ENCODE data around the gene DMC1. TPM values are rescaled to one million over a fixed set of nuclear protein-coding genes. Genes with fewer than 3 reads are reported as not detected.
A peak's percentile ranks its signal among the peaks of the same experiment; 100 is the strongest.

The DMC1 gene
- total and polyA plus RNA-seq, 2 of the 13 experiments (the other 11 are each of a cell fraction or from before 2014, with no cell fraction given): 0.82 TPM; not detected in 1

DNA sequence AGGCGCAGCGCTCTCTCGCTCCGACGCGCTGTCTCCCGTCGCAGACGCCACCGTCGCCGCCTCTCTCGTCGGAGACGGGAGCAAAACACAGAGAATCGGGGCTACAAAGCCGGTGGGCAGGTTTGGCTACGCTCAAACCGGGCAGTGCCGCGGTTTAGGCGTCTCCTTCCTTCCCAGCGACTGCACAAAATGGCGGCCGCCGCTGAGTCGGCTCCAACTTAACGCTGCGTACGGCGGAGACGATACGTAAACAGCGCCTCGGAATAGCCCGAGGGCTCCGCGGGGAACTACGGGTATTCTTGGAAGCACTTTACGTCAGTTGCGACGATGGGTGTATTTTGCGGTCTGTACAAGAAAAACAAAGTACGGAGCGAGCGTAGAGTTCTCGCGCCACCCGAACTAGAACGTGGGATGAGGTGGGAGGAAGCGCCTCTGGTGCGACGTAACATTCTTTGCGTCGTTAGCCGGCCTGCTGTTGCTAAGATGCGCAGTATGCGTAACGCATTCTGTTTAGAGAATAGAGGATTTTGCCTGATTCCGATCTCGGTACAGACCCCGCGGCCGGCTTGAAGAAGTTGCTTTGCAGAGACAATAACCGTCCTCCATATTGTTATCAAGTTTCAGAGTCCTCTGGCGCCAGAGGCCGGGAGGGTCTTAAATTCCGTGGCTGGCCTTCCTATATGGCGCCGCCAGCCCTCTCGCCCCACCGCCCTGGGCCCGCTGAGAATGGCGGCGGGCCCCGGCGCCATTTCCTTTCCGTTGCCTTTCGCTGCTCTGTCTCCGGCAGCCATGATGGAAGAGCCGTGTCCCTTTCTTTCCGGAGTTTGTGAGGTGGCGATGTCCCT lies 63.6 kb downstream of the DMC1 start, which contains the start of gene DDX17 (continued):
- TF ChIP-seq, protein P1, sequence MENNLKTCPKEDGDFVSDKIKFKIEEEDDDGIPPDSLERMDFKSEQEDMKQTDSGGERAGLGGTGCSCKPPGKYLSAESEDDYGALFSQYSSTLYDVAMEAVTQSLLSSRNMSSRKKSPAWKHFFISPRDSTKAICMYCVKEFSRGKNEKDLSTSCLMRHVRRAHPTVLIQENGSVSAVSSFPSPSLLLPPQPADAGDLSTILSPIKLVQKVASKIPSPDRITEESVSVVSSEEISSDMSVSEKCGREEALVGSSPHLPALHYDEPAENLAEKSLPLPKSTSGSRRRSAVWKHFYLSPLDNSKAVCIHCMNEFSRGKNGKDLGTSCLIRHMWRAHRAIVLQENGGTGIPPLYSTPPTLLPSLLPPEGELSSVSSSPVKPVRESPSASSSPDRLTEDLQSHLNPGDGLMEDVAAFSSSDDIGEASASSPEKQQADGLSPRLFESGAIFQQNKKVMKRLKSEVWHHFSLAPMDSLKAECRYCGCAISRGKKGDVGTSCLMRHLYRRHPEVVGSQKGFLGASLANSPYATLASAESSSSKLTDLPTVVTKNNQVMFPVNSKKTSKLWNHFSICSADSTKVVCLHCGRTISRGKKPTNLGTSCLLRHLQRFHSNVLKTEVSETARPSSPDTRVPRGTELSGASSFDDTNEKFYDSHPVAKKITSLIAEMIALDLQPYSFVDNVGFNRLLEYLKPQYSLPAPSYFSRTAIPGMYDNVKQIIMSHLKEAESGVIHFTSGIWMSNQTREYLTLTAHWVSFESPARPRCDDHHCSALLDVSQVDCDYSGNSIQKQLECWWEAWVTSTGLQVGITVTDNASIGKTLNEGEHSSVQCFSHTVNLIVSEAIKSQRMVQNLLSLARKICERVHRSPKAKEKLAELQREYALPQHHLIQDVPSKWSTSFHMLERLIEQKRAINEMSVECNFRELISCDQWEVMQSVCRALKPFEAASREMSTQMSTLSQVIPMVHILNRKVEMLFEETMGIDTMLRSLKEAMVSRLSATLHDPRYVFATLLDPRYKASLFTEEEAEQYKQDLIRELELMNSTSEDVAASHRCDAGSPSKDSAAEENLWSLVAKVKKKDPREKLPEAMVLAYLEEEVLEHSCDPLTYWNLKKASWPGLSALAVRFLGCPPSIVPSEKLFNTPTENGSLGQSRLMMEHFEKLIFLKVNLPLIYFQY (CRISPR knock-in tag; IDR thresholded peaks at IDR 0.05; ENCODE audit: borderline replicate concordance): no peak
- TF ChIP-seq EED (CRISPR knock-in tag; IDR thresholded peaks at IDR 0.05) (no peak), ZNF496 (CRISPR knock-in tag; IDR thresholded peaks at IDR 0.05; ENCODE audit: insufficient replicate concordance) (no peak), ZNF780A (CRISPR knock-in tag; IDR thresholded peaks at IDR 0.05) (no peak), ZNF816 (CRISPR knock-in tag; IDR thresholded peaks at IDR 0.05; ENCODE audit: borderline replicate concordance) (no peak), TAF1 (CRISPR knock-in tag; IDR thresholded peaks at IDR 0.05) (peak; percentile 91), ZNF747 (CRISPR knock-in tag; IDR thresholded peaks at IDR 0.05; ENCODE audit: borderline replicate concordance) (no peak), ZSCAN30 (CRISPR knock-in tag; IDR thresholded peaks at IDR 0.05) (no peak), FOSL1 (CRISPR knock-in tag; IDR thresholded peaks at IDR 0.05; ENCODE audit: borderline replicate concordance) (no peak), ZNF781 (CRISPR knock-in tag; IDR thresholded peaks at IDR 0.05; ENCODE audit: borderline replicate concordance, not compliant biosample characterization) (no peak), POLR2G (IDR thresholded peaks at IDR 0.05; ENCODE audit: low read depth, low read length) (peak; percentile 95), KAT8 (CRISPR knock-in tag; IDR thresholded peaks at IDR 0.05) (peak; percentile 87), POLR2AphosphoS5 (IDR thresholded peaks at IDR 0.05; ENCODE audit: low read depth, low read length) (peak; percentile 88), ZNF678 (CRISPR knock-in tag; IDR thresholded peaks at IDR 0.05) (no peak), ATM (IDR thresholded peaks at IDR 0.05; ENCODE audit: borderline replicate concordance) (no peak), HES4 (CRISPR knock-in tag; IDR thresholded peaks at IDR 0.05; ENCODE audit: borderline replicate concordance) (0 out of 2 replicates have a peak, but pooled peaks have one; percentile 12), REPIN1 (CRISPR knock-in tag; IDR thresholded peaks at IDR 0.05; ENCODE audit: borderline replicate concordance, low read depth) (0 out of 2 replicates have a peak, but pooled peaks have one; percentile 16)
- TF ChIP-seq, protein P2, sequence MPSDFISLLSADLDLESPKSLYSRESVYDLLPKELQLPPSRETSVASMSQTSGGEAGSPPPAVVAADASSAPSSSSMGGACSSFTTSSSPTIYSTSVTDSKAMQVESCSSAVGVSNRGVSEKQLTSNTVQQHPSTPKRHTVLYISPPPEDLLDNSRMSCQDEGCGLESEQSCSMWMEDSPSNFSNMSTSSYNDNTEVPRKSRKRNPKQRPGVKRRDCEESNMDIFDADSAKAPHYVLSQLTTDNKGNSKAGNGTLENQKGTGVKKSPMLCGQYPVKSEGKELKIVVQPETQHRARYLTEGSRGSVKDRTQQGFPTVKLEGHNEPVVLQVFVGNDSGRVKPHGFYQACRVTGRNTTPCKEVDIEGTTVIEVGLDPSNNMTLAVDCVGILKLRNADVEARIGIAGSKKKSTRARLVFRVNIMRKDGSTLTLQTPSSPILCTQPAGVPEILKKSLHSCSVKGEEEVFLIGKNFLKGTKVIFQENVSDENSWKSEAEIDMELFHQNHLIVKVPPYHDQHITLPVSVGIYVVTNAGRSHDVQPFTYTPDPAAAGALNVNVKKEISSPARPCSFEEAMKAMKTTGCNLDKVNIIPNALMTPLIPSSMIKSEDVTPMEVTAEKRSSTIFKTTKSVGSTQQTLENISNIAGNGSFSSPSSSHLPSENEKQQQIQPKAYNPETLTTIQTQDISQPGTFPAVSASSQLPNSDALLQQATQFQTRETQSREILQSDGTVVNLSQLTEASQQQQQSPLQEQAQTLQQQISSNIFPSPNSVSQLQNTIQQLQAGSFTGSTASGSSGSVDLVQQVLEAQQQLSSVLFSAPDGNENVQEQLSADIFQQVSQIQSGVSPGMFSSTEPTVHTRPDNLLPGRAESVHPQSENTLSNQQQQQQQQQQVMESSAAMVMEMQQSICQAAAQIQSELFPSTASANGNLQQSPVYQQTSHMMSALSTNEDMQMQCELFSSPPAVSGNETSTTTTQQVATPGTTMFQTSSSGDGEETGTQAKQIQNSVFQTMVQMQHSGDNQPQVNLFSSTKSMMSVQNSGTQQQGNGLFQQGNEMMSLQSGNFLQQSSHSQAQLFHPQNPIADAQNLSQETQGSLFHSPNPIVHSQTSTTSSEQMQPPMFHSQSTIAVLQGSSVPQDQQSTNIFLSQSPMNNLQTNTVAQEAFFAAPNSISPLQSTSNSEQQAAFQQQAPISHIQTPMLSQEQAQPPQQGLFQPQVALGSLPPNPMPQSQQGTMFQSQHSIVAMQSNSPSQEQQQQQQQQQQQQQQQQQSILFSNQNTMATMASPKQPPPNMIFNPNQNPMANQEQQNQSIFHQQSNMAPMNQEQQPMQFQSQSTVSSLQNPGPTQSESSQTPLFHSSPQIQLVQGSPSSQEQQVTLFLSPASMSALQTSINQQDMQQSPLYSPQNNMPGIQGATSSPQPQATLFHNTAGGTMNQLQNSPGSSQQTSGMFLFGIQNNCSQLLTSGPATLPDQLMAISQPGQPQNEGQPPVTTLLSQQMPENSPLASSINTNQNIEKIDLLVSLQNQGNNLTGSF (CRISPR knock-in tag; IDR thresholded peaks at IDR 0.05): no peak; the same call in 1 of the 2 replicates
- TF ChIP-seq, protein P3, sequence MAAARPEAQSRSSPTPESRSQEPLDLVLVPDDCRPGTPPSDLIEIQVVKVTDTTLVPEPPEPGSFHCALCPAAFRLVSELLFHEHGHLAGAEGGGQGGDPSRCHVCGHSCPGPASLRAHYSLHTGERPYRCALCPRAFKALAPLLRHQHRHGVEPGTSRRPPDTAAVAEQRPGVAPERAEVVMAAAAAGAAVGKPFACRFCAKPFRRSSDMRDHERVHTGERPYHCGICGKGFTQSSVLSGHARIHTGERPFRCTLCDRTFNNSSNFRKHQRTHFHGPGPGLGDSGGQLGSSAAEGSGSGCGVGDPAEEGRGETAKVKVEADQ (CRISPR knock-in tag; IDR thresholded peaks at IDR 0.05; ENCODE audit: borderline replicate concordance): no peak
